RPMI8226 (cell line): ENCODE results near the gene USP19.
A peak's percentile ranks its signal among the peaks of the same experiment; 100 is the strongest.

Experiments used
- DNase-seq: peaks from one replicate; pipeline ENCODE4 v3.0.0-alpha.2; 2015

The USP19 gene

GRCh38 chr3:49104052-49104426, 16.6 kb downstream of the USP19 start:
- no peak for DNase-seq

GRCh38 chr3:49100046-49100615, 20.5 kb downstream of the USP19 start:
- DNase-seq, result no peak

GRCh38 chr3:49098910-49099630, 21.6 kb downstream of the USP19 start:
- DNase-seq, result no peak

DNA sequence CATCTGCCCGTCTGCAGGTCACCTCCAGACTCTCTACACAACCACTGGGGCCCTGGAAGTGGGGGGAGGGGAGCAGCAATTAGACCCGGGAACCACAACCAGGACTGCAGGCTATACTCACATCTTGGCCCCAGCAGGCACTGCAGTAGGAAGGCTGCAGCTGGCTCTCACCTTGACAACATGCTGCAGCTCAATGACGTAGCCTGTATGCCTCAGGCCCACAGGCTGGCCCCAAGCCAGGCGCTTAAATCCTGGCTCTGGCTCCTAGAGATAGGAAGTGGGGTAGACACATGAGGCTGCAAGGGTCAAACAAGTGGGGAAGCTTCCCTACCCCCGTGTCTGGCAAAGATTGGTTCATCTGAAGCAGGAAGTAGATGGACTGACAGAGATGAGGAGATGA, 22.2 kb downstream of the USP19 start:
- no peak for DNase-seq

GRCh38 chr3:49093853-49094767, 26.5 kb downstream of the USP19 start, which contains the start of gene QRICH1:
Gene QRICH1, minus strand, starts transcription at chr3:49094071. Its CDS starts 17,054 bp downstream, at chr3:49077017.
- peak; percentile 99 for DNase-seq

- peak; percentile 76 for DNase-seq
These were observed 27.4 kb downstream of the USP19 start for GRCh38 chr3:49092938-49093852.

GRCh38 chr3:49081429-49081828, 39.2 kb downstream of the USP19 start:
- no peak for DNase-seq

- DNase-seq, result no peak
These were observed 41.4 kb downstream of the USP19 start for GRCh38 chr3:49079270-49079669.

- no peak for DNase-seq
These were observed 44.0 kb downstream of the USP19 start for GRCh38 chr3:49076646-49077045.

DNA sequence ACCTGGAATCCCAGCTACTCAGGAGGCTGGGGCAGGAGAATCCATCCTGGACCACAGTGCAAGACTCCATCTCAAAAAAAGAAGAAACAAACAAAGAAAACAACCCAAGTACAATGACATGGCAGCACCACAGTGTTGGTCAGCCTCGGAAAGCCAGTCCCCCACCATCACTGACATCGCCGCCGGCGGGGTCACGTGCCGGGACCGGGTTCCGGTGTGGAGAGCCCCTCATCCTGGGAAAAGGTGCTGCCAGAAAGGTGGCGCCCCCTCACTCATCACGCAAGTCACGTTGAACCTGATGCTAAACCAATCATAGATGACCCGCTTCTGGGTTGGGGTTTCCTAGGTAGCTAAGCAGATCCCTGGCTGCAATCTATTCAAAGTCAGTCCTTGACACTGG, 44.5 kb downstream of the USP19 start:
- DNase-seq, result no peak
